GM12873 (cell line): ENCODE data around the gene BNC2.

Experiments used
- TF ChIP-seq, protein P1 (sequence below): IDR thresholded peaks from 2 replicates; pipeline ENCODE4 v1.5.1; 2012; ENCODE audit warnings: low read depth, mild to moderate bottlenecking, moderate library complexity, low read length, control low read depth; ENCODE audit not compliant: insufficient read depth; ENCODE audit errors: missing control alignments

The BNC2 gene

GRCh38 chr9:16608906-16609305 is 261.6 kb downstream of the BNC2 start:
- TF ChIP-seq, protein P1, sequence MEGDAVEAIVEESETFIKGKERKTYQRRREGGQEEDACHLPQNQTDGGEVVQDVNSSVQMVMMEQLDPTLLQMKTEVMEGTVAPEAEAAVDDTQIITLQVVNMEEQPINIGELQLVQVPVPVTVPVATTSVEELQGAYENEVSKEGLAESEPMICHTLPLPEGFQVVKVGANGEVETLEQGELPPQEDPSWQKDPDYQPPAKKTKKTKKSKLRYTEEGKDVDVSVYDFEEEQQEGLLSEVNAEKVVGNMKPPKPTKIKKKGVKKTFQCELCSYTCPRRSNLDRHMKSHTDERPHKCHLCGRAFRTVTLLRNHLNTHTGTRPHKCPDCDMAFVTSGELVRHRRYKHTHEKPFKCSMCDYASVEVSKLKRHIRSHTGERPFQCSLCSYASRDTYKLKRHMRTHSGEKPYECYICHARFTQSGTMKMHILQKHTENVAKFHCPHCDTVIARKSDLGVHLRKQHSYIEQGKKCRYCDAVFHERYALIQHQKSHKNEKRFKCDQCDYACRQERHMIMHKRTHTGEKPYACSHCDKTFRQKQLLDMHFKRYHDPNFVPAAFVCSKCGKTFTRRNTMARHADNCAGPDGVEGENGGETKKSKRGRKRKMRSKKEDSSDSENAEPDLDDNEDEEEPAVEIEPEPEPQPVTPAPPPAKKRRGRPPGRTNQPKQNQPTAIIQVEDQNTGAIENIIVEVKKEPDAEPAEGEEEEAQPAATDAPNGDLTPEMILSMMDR, result no peak

- TF ChIP-seq, protein P1, result no peak
Measured at GRCh38 chr9:16602494-16602893, 268.0 kb downstream of the BNC2 start.

DNA sequence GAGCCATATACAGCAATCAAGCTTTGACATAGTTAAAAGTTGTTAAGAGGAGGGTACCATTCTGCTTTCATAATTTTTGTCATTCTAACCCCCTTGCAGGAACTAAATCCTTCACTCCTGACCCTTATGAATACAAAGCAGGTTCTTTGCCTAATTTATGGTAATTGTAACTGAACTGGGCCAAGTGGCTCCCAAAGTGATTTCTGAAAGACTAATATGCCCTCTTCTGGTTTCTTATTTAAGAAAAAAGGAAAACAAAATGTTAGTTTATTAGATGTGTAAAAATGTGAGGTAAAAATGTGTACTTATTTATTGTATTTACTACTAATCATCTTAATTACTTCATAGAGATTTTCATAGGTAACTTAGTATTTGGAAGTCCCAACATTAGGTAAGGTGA is 268.5 kb downstream of the BNC2 start:
- TF ChIP-seq, protein P1, result no peak

DNA sequence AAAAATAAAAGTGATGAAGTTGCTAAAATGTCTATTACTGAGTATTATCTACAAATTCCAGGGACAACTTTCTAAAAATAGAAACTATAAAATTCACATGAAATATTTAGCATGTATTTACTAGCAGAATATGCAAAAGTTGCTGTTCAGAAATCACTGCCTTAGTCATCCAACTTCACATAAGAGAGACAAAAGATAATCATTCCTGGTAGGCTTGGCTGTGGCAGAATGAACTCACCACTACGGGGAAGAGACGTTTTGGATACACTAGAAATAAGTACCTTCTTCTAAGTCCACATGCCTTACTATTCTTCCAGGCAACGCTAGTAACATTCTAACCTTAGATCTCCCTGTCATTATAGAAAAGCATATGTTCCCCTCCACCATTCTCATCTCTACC is 272.2 kb downstream of the BNC2 start:
- TF ChIP-seq, protein P1, result no peak

- TF ChIP-seq, protein P1, result no peak
Measured at GRCh38 chr9:16597136-16597535, 273.3 kb downstream of the BNC2 start.

- TF ChIP-seq, protein P1, result no peak
Measured at GRCh38 chr9:16595227-16595626, 275.2 kb downstream of the BNC2 start.

GRCh38 chr9:16594787-16595186 is 275.7 kb downstream of the BNC2 start:
- TF ChIP-seq, protein P1, result no peak

GRCh38 chr9:16593746-16594145 is 276.7 kb downstream of the BNC2 start:
- TF ChIP-seq, protein P1, result no peak
